ENCODE results near the gene CTBP2.

The CTBP2 gene

DNA sequence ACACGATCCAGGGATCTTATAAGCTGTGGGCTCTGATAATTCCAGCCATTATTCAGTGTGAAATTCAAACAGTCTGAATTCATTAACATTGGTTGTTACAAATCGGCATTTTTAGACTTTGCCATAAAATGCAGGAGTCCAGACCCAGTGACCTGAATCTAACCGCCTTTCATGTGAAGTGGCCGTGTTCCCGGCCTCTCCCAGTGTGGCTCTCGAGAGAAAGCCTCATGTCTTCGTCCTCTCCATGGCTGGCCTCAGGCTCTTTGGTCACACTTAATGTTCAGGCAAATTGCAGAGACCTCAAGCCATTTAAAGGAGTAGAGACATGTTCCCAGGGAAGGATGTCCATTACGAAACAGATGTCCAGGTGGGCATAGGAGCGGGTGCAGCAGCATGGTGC, 59.3 kb downstream of the CTBP2 start:
- no peak overlapping the region for H2AFZ ChIP-seq (ENCODE audit: low read length)
- no peak overlapping the region for H3K4me2 ChIP-seq (ENCODE audit: low read depth, low read length)
- H3K9ac ChIP-seq (ENCODE audit: low read length) = no peak overlapping the region
- no peak for DNase-seq
- H3K4me1 ChIP-seq (ENCODE audit: low read length) = no peaks in the 10 kb centered on the region
- H3K9me3 ChIP-seq (replicated peaks; ENCODE audit: insufficient read depth, low read length) = no peaks in the 10 kb centered on the region
- no peak overlapping the region for H3K27ac ChIP-seq (ENCODE audit: low read length)
- H3F3A ChIP-seq (ENCODE audit: insufficient read depth, low read length) = no peaks in the 10 kb centered on the region
- no peaks in the 10 kb centered on the region for H3K9me2 ChIP-seq (replicated peaks; ENCODE audit: insufficient read depth, low read length)
- H3K36me3 ChIP-seq (replicated peaks; ENCODE audit: insufficient read depth, low read length) = no peaks in the 10 kb centered on the region
- H4K20me1 ChIP-seq (ENCODE audit: insufficient read depth, low read length) = no peaks in the 10 kb centered on the region
- TF ChIP-seq EZH2 (optimal IDR thresholded peaks at IDR 0.05; ENCODE audit: low read depth, low read length) (no peak), EZH2phosphoT487 (IDR thresholded peaks at IDR 0.05; ENCODE audit: low read length) (no peak)
- TF ChIP-seq, protein P1, sequence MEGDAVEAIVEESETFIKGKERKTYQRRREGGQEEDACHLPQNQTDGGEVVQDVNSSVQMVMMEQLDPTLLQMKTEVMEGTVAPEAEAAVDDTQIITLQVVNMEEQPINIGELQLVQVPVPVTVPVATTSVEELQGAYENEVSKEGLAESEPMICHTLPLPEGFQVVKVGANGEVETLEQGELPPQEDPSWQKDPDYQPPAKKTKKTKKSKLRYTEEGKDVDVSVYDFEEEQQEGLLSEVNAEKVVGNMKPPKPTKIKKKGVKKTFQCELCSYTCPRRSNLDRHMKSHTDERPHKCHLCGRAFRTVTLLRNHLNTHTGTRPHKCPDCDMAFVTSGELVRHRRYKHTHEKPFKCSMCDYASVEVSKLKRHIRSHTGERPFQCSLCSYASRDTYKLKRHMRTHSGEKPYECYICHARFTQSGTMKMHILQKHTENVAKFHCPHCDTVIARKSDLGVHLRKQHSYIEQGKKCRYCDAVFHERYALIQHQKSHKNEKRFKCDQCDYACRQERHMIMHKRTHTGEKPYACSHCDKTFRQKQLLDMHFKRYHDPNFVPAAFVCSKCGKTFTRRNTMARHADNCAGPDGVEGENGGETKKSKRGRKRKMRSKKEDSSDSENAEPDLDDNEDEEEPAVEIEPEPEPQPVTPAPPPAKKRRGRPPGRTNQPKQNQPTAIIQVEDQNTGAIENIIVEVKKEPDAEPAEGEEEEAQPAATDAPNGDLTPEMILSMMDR (IDR thresholded peaks at IDR 0.05; ENCODE audit: low read length) = no peak
- no peaks in the 10 kb centered on the region for H3K79me2 ChIP-seq (ENCODE audit: low read length)
- H3K27me3 ChIP-seq (replicated peaks; ENCODE audit: insufficient read depth, low read length) = peaks cover 80% of the 10 kb centered on the region
- H3K4me3 ChIP-seq (ENCODE audit: low read length) = no peak overlapping the region

DNA sequence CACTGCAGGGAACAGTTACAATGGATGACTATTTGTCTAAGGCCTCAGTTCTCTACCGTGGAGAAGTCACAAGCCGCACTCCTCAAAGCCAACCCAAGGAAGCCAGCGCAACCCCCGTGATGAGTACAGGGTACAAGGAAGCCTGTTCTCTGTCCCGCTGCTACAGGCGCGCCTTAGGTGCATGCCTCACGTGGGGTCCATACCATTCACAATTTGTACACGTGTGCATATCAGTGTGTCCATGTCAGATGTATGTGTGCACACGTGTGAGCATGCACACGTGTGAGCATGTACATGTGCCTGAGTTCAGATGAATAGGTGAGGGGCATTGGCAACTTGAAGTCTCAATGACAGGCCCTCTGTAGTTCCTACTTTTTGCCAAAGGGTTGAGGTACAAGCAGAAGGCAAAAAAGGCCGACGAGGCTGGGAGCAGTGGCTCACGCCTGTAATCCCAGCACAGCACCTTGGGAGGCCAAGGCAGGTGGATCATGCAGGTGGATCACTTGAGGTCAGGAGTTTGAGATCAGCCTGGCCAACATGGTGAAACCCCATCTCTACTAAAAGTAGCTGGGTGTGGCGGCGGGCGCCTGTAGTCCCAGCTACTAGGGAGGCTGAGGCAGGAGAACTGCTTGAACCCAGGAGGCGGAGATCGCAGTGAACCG, 62.8 kb downstream of the CTBP2 start:
- TF ChIP-seq, protein P1 (IDR thresholded peaks at IDR 0.05; ENCODE audit: low read length) = no peak
- TF ChIP-seq EZH2phosphoT487 (IDR thresholded peaks at IDR 0.05; ENCODE audit: low read length) (no peak), EZH2 (optimal IDR thresholded peaks at IDR 0.05; ENCODE audit: low read depth, low read length) (no peak)

DNA sequence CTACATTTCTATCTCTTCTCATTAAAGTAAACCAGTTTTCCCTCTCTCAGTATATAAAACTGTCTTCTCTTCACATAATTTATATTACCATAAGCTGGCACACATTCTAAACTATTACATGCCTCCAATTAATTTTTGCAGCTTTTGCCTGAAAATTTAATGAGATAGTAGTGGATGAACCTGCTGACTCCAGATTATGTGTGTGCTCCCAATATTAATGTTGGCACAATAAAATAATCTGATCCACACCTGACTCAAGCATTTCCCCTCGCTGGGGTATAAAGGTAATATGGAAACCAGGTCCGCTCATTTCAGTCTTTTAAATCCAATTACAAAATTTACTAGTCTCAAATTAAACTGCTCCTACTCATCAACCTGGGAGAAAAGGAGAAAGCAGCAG, 63.4 kb downstream of the CTBP2 start:
- H3K9ac ChIP-seq (ENCODE audit: low read length) = no peak overlapping the region
- TF ChIP-seq, protein P1 (IDR thresholded peaks at IDR 0.05; ENCODE audit: low read length) = no peak
- TF ChIP-seq EZH2phosphoT487 (IDR thresholded peaks at IDR 0.05; ENCODE audit: low read length) = no peak
- H3K27me3 ChIP-seq (replicated peaks; ENCODE audit: insufficient read depth, low read length) = peaks cover 77% of the 10 kb centered on the region
- no peak overlapping the region for H3K4me2 ChIP-seq (ENCODE audit: low read depth, low read length)
- DNase-seq = no peak
- H3F3A ChIP-seq (ENCODE audit: insufficient read depth, low read length) = no peaks in the 10 kb centered on the region
- no peaks in the 10 kb centered on the region for H4K20me1 ChIP-seq (ENCODE audit: insufficient read depth, low read length)
- H3K36me3 ChIP-seq (replicated peaks; ENCODE audit: insufficient read depth, low read length) = no peaks in the 10 kb centered on the region
- no peaks in the 10 kb centered on the region for H3K9me3 ChIP-seq (replicated peaks; ENCODE audit: insufficient read depth, low read length)
- H3K9me2 ChIP-seq (replicated peaks; ENCODE audit: insufficient read depth, low read length) = no peaks in the 10 kb centered on the region
- no peak overlapping the region for H2AFZ ChIP-seq (ENCODE audit: low read length)
- H3K4me1 ChIP-seq (ENCODE audit: low read length) = no peaks in the 10 kb centered on the region
- H3K27ac ChIP-seq (ENCODE audit: low read length) = no peak overlapping the region
- H3K4me3 ChIP-seq (ENCODE audit: low read length) = no peak overlapping the region
- no peaks in the 10 kb centered on the region for H3K79me2 ChIP-seq (ENCODE audit: low read length)

More for the DNA sequence above, 62.8 kb downstream of the CTBP2 start:
- no peaks in the 10 kb centered on the region for H3F3A ChIP-seq (ENCODE audit: insufficient read depth, low read length)
- no peaks in the 10 kb centered on the region for H3K79me2 ChIP-seq (ENCODE audit: low read length)
- H3K4me2 ChIP-seq (ENCODE audit: low read depth, low read length) = no peak overlapping the region
- H3K36me3 ChIP-seq (replicated peaks; ENCODE audit: insufficient read depth, low read length) = no peaks in the 10 kb centered on the region
- H3K9me2 ChIP-seq (replicated peaks; ENCODE audit: insufficient read depth, low read length) = no peaks in the 10 kb centered on the region
- DNase-seq = no peak
- no peaks in the 10 kb centered on the region for H3K9me3 ChIP-seq (replicated peaks; ENCODE audit: insufficient read depth, low read length)
- no peaks in the 10 kb centered on the region for H3K4me1 ChIP-seq (ENCODE audit: low read length)
- no peak overlapping the region for H3K27ac ChIP-seq (ENCODE audit: low read length)
- no peaks in the 10 kb centered on the region for H4K20me1 ChIP-seq (ENCODE audit: insufficient read depth, low read length)
- no peak overlapping the region for H3K9ac ChIP-seq (ENCODE audit: low read length)
- peaks cover 77% of the 10 kb centered on the region for H3K27me3 ChIP-seq (replicated peaks; ENCODE audit: insufficient read depth, low read length)
- H2AFZ ChIP-seq (ENCODE audit: low read length) = no peak overlapping the region
- no peak overlapping the region for H3K4me3 ChIP-seq (ENCODE audit: low read length)

Data from MM.1S (cell line).